PC-9 (cell line): Measurements from ENCODE around the gene DAPK2. TPM values are rescaled to one million over a fixed set of nuclear protein-coding genes. Genes with fewer than 3 reads are reported as not detected.
A peak's percentile ranks its signal among the peaks of the same experiment; 100 is the strongest.

Experiments
- BruUV-seq: library from RNA; stranded (reverse); fragments of 400-500 nt; replicated peaks from 2 replicates; lab custom pipeline; 2021; lab: Mats Ljungman, UMichigan
- CTCF ChIA-PET: fragments of 300-600 bp; sonication (Branson Sonifier 250); formaldehyde crosslinking; loops from one replicate; lab custom pipeline; 2022; ENCODE audit warnings: antibody characterized with exemption; lab: Charles Lee
- POLR2A ChIA-PET: fragments of 300-600 bp; sonication (Branson Sonifier 250); formaldehyde crosslinking; loops from one replicate; lab custom pipeline; 2022; ENCODE audit warnings: antibody characterized with exemption; ENCODE audit not compliant: unreplicated experiment; lab: Charles Lee
- DNase-seq, 2 experiments: peaks; one replicate each; pipeline versions ENCODE4 v3.0.0 to v3.0.0-alpha.2; 2015 to 2022; ENCODE audit warnings: mixed read lengths in 1 of 2
- H2AFZ ChIP-seq: fragments of 200-600 bp; sonication (generic); 2 replicates; pipeline ENCODE4 v1.8.1; 2017; ENCODE audit warnings: antibody characterized with exemption
- H3F3A ChIP-seq: fragments of 200-600 bp; sonication (generic); 2 replicates; pipeline ENCODE4 v1.8.1; 2017; ENCODE audit warnings: antibody characterized with exemption, mild to moderate bottlenecking, low read depth; ENCODE audit not compliant: insufficient read depth
- H3K27ac ChIP-seq: fragments of 200-600 bp; sonication (generic); 2 replicates; pipeline ENCODE4 v1.6.1; 2016; ENCODE audit warnings: mixed run types
- H3K27me3 ChIP-seq: fragments of 200-600 bp; sonication (generic); 2 replicates; pipeline ENCODE4 v1.6.1; 2016; ENCODE audit warnings: low read depth, mixed run types; ENCODE audit not compliant: insufficient read depth
- H3K36me3 ChIP-seq: fragments of 200-600 bp; sonication (generic); 2 replicates; pipeline ENCODE4 v1.6.1; 2016; ENCODE audit warnings: low read depth, mixed run types
- H3K4me1 ChIP-seq: fragments of 200-600 bp; sonication (generic); replicated peaks from 2 replicates; pipeline ENCODE4 v1.6.1; 2016; ENCODE audit warnings: mixed run types; ENCODE audit not compliant: insufficient read depth
- H3K4me2 ChIP-seq: fragments of 200-600 bp; sonication (generic); 2 replicates; pipeline ENCODE4 v1.6.1; 2017; ENCODE audit warnings: mixed run types
- H3K4me3 ChIP-seq: fragments of 200-600 bp; sonication (generic); 2 replicates; pipeline ENCODE4 v1.6.1; 2016; ENCODE audit warnings: mixed run types
- H3K79me2 ChIP-seq: fragments of 200-600 bp; sonication (generic); 2 replicates; pipeline ENCODE4 v1.6.1; 2017; ENCODE audit warnings: low read depth, mixed run types
- H3K9me2 ChIP-seq: fragments of 200-600 bp; sonication (generic); 2 replicates; pipeline ENCODE4 v1.8.1; 2017; ENCODE audit warnings: mild to moderate bottlenecking; ENCODE audit not compliant: insufficient read depth
- H3K9me3 ChIP-seq: fragments of 200-600 bp; sonication (generic); 2 replicates; pipeline ENCODE4 v1.8.1; 2016; ENCODE audit warnings: low read depth; ENCODE audit not compliant: insufficient read depth
- H4K20me1 ChIP-seq: fragments of 200-600 bp; sonication (generic); 2 replicates; pipeline ENCODE4 v1.8.1; 2017; ENCODE audit not compliant: insufficient read depth
- EZH2 ChIP-seq: fragments of 200-600 bp; sonication (generic); IDR thresholded peaks from 2 replicates; pipeline ENCODE4 v1.8.0; 2017; ENCODE audit warnings: antibody characterized with exemption, low read depth
- intact Hi-C: fragments of 100-400 bp; cut with micrococcal nuclease; formaldehyde crosslinking; loops from one replicate; pipeline ENCODE4 v1.10.0; 2022; ENCODE audit not compliant: unreplicated experiment
- total RNA-seq: library from RNA; stranded (reverse); gene quantifications from 2 replicates; pipeline ENCODE4 v1.2.3, GENCODE V29; 2021
- TF ChIP-seq, protein P1 (sequence below): fragments of 200-600 bp; sonication (generic); conservative IDR thresholded peaks from 2 replicates; pipeline ENCODE4 v1.6.1; 2017; ENCODE audit warnings: mixed run types, antibody characterized with exemption, mild to moderate bottlenecking, moderate library complexity

DAPK2 gene
- total RNA-seq, 1 experiment from 2014 or later, result 11.0 TPM

GRCh38 chr15:64013179-64014062 is 32.9 kb downstream of the DAPK2 start:
- ChIA-PET POLR2A (interaction anchor here (0.6 kb wide), 1 partner anchor 719 kb away, joined by 3 read pairs; no protein-coding TSS in a partner anchor), CTCF (interaction anchor here (0.6 kb wide), 1 partner anchor 68 kb away, joined by 6 read pairs; no protein-coding TSS in a partner anchor)
- peak; percentile 57 to 73 for DNase-seq
- BruUV-seq, result no TSS peak
- no peaks in the 10 kb centered on the region for H3K36me3 ChIP-seq
- H3K4me2 ChIP-seq, result peak overlapping the region; percentile 39
- intact Hi-C loops, result loop anchor here (5.0 kb wide), 2 partner anchors 34 to 66 kb away; partner anchors contain the start of gene DAPK2
- no peaks in the 10 kb centered on the region for H3K79me2 ChIP-seq
- H3K27ac ChIP-seq, result peak overlapping the region; percentile 54
- no peak overlapping the region for H2AFZ ChIP-seq
- H3K9me2 ChIP-seq, result no peaks in the 10 kb centered on the region
- H3K27me3 ChIP-seq, result no peaks in the 10 kb centered on the region
- TF ChIP-seq, protein P1, sequence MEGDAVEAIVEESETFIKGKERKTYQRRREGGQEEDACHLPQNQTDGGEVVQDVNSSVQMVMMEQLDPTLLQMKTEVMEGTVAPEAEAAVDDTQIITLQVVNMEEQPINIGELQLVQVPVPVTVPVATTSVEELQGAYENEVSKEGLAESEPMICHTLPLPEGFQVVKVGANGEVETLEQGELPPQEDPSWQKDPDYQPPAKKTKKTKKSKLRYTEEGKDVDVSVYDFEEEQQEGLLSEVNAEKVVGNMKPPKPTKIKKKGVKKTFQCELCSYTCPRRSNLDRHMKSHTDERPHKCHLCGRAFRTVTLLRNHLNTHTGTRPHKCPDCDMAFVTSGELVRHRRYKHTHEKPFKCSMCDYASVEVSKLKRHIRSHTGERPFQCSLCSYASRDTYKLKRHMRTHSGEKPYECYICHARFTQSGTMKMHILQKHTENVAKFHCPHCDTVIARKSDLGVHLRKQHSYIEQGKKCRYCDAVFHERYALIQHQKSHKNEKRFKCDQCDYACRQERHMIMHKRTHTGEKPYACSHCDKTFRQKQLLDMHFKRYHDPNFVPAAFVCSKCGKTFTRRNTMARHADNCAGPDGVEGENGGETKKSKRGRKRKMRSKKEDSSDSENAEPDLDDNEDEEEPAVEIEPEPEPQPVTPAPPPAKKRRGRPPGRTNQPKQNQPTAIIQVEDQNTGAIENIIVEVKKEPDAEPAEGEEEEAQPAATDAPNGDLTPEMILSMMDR, result no peak
- TF ChIP-seq EZH2, result no peak
- H3K4me3 ChIP-seq, result no peak overlapping the region
- H3F3A ChIP-seq, result peaks cover 40% of the 10 kb centered on the region
- no peaks in the 10 kb centered on the region for H4K20me1 ChIP-seq
- H3K9me3 ChIP-seq, result no peaks in the 10 kb centered on the region
- peaks cover 71% of the 10 kb centered on the region for H3K4me1 ChIP-seq

DNA sequence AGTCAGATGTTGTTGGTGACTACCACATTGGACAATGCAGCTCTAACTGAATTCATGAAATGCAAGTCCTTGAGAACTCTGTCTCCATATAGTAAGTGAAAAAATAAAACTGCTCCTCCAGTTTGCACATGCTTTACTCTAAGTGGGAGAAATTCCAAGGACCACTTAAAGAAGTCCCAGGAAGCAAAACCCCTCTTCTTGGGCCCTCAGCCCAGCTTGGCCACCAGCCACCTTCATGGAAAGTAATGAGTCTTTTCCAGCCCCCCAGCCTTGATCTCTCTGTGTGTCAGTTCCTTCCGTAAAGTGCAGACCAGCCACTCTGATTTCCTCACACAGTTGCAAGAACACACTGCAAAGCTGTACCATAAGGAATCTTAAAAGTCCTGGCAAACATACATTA is 34.5 kb downstream of the DAPK2 start:
- peaks cover 57% of the 10 kb centered on the region for H3K4me1 ChIP-seq
- POLR2A ChIA-PET, result no interaction called here
- intact Hi-C loops, result loop anchor here (5.0 kb wide), 2 partner anchors 36 to 64 kb away; partner anchors contain the start of gene DAPK2
- H4K20me1 ChIP-seq, result no peaks in the 10 kb centered on the region
- no peaks in the 10 kb centered on the region for H3K9me2 ChIP-seq
- CTCF ChIA-PET, result interaction anchor here (1.3 kb wide), 1 partner anchor 35 kb away, joined by 3 read pairs; no protein-coding TSS in a partner anchor
- no peaks in the 10 kb centered on the region for H3K79me2 ChIP-seq
- DNase-seq, result no peak
- no peak overlapping the region for H3K4me3 ChIP-seq
- no peak overlapping the region for H3K27ac ChIP-seq
- H2AFZ ChIP-seq, result no peak overlapping the region
- H3K36me3 ChIP-seq, result no peaks in the 10 kb centered on the region
- no peaks in the 10 kb centered on the region for H3K27me3 ChIP-seq
- H3F3A ChIP-seq, result peaks cover 27% of the 10 kb centered on the region
- BruUV-seq, result no TSS peak
- TF ChIP-seq, protein P1, result no peak
- no peak for TF ChIP-seq EZH2
- H3K9me3 ChIP-seq, result no peaks in the 10 kb centered on the region
- H3K4me2 ChIP-seq, result no peak overlapping the region

DNA sequence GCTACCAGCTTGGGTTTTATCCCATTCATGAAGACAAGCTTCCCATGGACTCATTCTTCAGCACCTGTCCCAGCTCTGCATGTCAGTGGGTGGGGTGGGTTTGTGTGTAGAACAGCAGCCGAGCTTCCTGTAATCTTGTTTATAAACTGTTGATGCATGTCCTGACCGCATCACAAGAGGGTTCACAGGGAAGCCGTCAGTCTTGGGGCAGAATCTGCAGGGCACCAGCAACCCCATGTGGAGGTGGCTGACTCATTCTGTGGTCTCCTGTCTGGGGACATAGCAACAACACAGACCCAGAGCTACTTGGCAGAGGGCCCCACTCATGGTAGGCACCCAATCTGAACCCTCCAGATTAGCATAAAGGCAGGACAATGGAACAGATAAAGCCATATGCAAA is 35.6 kb downstream of the DAPK2 start:
- no peak overlapping the region for H2AFZ ChIP-seq
- BruUV-seq, result no TSS peak
- no peak overlapping the region for H3K4me2 ChIP-seq

More for the DNA sequence above, 35.6 kb downstream of the DAPK2 start:
- Histone ChIP-seq H3K27me3 (no peaks in the 10 kb centered on the region), H3K9me3 (no peaks in the 10 kb centered on the region), H3K36me3 (no peaks in the 10 kb centered on the region), H3K9me2 (no peaks in the 10 kb centered on the region), H3K27ac (no peak overlapping the region), H3K79me2 (no peaks in the 10 kb centered on the region), H4K20me1 (no peaks in the 10 kb centered on the region), H3K4me1 (peaks cover 57% of the 10 kb centered on the region), H3K4me3 (no peak overlapping the region), H3F3A (peaks cover 27% of the 10 kb centered on the region)
- POLR2A ChIA-PET, result interaction anchor here (0.6 kb wide), 2 partner anchors 34 to 239 kb away, joined by 3 to 5 read pairs; no protein-coding TSS in a partner anchor
- CTCF ChIA-PET, result interaction anchor here (0.7 to 1.3 kb wide), 3 partner anchors 36 to 65 kb away, joined by 3 to 4 read pairs (median 3); no protein-coding TSS in a partner anchor
- DNase-seq, result peak; percentile 49 to 83
- no peak for TF ChIP-seq EZH2
- TF ChIP-seq, protein P1, result no peak
- intact Hi-C loops, result loop anchor here (5.0 kb wide), 2 partner anchors 37 to 63 kb away; partner anchors contain the start of gene DAPK2
